Naive thymus-derived CD4-positive, alpha-beta T cell (primary cell): ENCODE measurements around the gene BSND. TPM values are rescaled to one million over a fixed set of nuclear protein-coding genes. Genes with fewer than 3 reads are reported as not detected.
A peak's percentile ranks its signal among the peaks of the same experiment; 100 is the strongest.

Source experiments
- ATAC-seq: fragments of 150-1000 bp; cut with Tn5 transposase; 2 replicates; pipeline ENCODE4 v1.10.0; 2021; ENCODE audit warnings: mild to moderate bottlenecking, moderate library complexity
- CTCF ChIA-PET: fragments of 350-600 bp; sonication (Branson Sonifier 250); formaldehyde crosslinking; loops from one replicate; lab custom pipeline; 2021; ENCODE audit warnings: antibody characterized with exemption; lab: Charles Lee
- POLR2A ChIA-PET: fragments of 350-600 bp; sonication (Branson Sonifier 250); formaldehyde crosslinking; loops from one replicate; lab custom pipeline; 2021; ENCODE audit warnings: antibody characterized with exemption, inconsistent platforms; lab: Charles Lee
- DNase-seq, 9 donors: peaks; one replicate each; pipeline versions ENCODE4 v3.0.0 to v3.0.0-alpha.2; 2020 to 2022; ENCODE audit warnings: mixed read lengths in 1 of 9
- H3K27ac ChIP-seq: one replicate; pipeline ENCODE4 v1.7.0; 2013; ENCODE audit warnings: mild to moderate bottlenecking, low read depth, low read length, moderate library complexity
- H3K27me3 ChIP-seq, 2 donors: one replicate each; pipeline ENCODE4 v1.7.0; 2013; ENCODE audit warnings: low read length in 2 of 2, mild to moderate bottlenecking in 2 of 2, moderate library complexity in 2 of 2; ENCODE audit not compliant: control insufficient read depth in 2 of 2, insufficient read depth in 2 of 2
- H3K36me3 ChIP-seq, 3 experiments: 1 replicate in 2 of 3; 2 replicates in 1 of 3; pipeline ENCODE4 v1.7.0; 2013; ENCODE audit warnings: low read length in 3 of 3, mild to moderate bottlenecking in 3 of 3, moderate library complexity in 1 of 3; ENCODE audit not compliant: insufficient read depth in 3 of 3, control insufficient read depth in 2 of 3
- H3K4me1 ChIP-seq, 2 donors: one replicate each; pipeline ENCODE4 v1.7.0; 2013; ENCODE audit warnings: low read length in 2 of 2, mild to moderate bottlenecking in 2 of 2, moderate library complexity in 1 of 2; ENCODE audit not compliant: control insufficient read depth in 2 of 2, insufficient read depth in 2 of 2
- H3K4me3 ChIP-seq: 2 replicates; pipeline ENCODE4 v1.7.0; 2013; ENCODE audit warnings: mild to moderate bottlenecking, low read length
- H3K9me3 ChIP-seq, 3 experiments: 1 replicate in 2 of 3; 2 replicates in 1 of 3; pipeline ENCODE4 v1.7.0; 2013; ENCODE audit warnings: low read length in 3 of 3; ENCODE audit not compliant: control insufficient read depth in 2 of 3
- H3K27ac Mint-ChIP-seq, 9 donors: one replicate each; pipeline ENCODE4 v1.8.0; 2020 to 2022; ENCODE audit warnings: mixed read lengths in 9 of 9, mild to moderate bottlenecking in 8 of 9, moderate library complexity in 5 of 9, inconsistent platforms in 2 of 9
- H3K27me3 Mint-ChIP-seq, 5 donors: one replicate each; pipeline ENCODE4 v1.8.0; 2021 to 2022; ENCODE audit warnings: mixed read lengths in 5 of 5, mild to moderate bottlenecking in 1 of 5
- H3K36me3 Mint-ChIP-seq, 5 donors: one replicate each; pipeline ENCODE4 v1.8.0; 2020 to 2022; ENCODE audit warnings: mixed read lengths in 5 of 5, mild to moderate bottlenecking in 3 of 5, inconsistent platforms in 1 of 5
- H3K4me1 Mint-ChIP-seq, 7 donors: one replicate each; pipeline ENCODE4 v1.8.0; 2020 to 2022; ENCODE audit warnings: mixed read lengths in 7 of 7, mild to moderate bottlenecking in 3 of 7, inconsistent platforms in 1 of 7
- H3K4me3 Mint-ChIP-seq, 10 donors: one replicate each; pipeline ENCODE4 v1.8.0; 2020 to 2022; ENCODE audit warnings: mild to moderate bottlenecking in 10 of 10, mixed read lengths in 10 of 10, moderate library complexity in 6 of 10, inconsistent platforms in 2 of 10
- H3K9me3 Mint-ChIP-seq, 11 donors: one replicate each; pipeline ENCODE4 v1.8.0; 2020 to 2022; ENCODE audit warnings: mixed read lengths in 11 of 11, mild to moderate bottlenecking in 4 of 11, inconsistent platforms in 1 of 11, moderate library complexity in 1 of 11
- intact Hi-C, 2 donors: fragments of 100-400 bp; cut with micrococcal nuclease; formaldehyde crosslinking; loops; one replicate each; pipeline ENCODE4 v1.15.1; 2023
- polyA plus RNA-seq, 2 donors: library from polyadenylated mRNA; unstranded; fragments of 300-500 nt; fragmentation: Illumina TruSeq; gene quantifications; one replicate each; pipeline ENCODE4 v1.2.3, GENCODE V29; 2021
- total RNA-seq, 6 experiments: library from RNA in 5 of 6; stranded (reverse) in 5 of 6; gene quantifications; 1 replicate in 5 of 6; 2 replicates in 1 of 6; pipeline ENCODE4 v1.2.3 and lab custom pipeline; 2021 to 2026

The BSND gene
- total and polyA plus RNA-seq, 7 experiments from 2014 or later, result 0.05 TPM; not detected in 6

GRCh38 chr1:55037733-55038551, 39.2 kb downstream of the BSND start:
- Mint-ChIP-seq H3K4me3 (no peak overlapping the region), H3K27ac (no peak overlapping the region), H3K9me3 (no peaks in the 10 kb centered on the region), H3K4me1 (peaks cover 0 to 6% (median 0%) of the 10 kb centered on the region in 7 donors), H3K27me3 (peaks cover 62 to 85% (median 71%) of the 10 kb centered on the region in 5 donors), H3K36me3 (no peaks in the 10 kb centered on the region)
- Histone ChIP-seq H3K9me3 (no peaks in the 10 kb centered on the region), H3K27me3 (no peaks in the 10 kb centered on the region), H3K4me1 (no peaks in the 10 kb centered on the region), H3K27ac (no peak overlapping the region), H3K36me3 (no peaks in the 10 kb centered on the region), H3K4me3 (no peak overlapping the region)
- ATAC-seq (no peak), DNase-seq (no peak)
- intact Hi-C loops, result no loop called here
- POLR2A ChIA-PET, result no interaction called here
- CTCF ChIA-PET, result no interaction called here

GRCh38 chr1:55038552-55038838, 39.8 kb downstream of the BSND start:
- Histone ChIP-seq H3K27me3 (no peaks in the 10 kb centered on the region), H3K4me3 (no peak overlapping the region), H3K9me3 (no peaks in the 10 kb centered on the region), H3K4me1 (no peaks in the 10 kb centered on the region), H3K27ac (no peak overlapping the region), H3K36me3 (no peaks in the 10 kb centered on the region)
- H3K4me3 Mint-ChIP-seq, result no peak overlapping the region
- H3K27ac Mint-ChIP-seq, result no peak overlapping the region
- H3K27me3 Mint-ChIP-seq, result peaks cover 57 to 82% (median 66%) of the 10 kb centered on the region in 5 donors
- H3K9me3 Mint-ChIP-seq, result no peaks in the 10 kb centered on the region
- intact Hi-C loops, result no loop called here
- no peak for ATAC-seq
- no peak for DNase-seq
- ChIA-PET CTCF (no interaction called here), POLR2A (no interaction called here)
- H3K36me3 Mint-ChIP-seq, result no peaks in the 10 kb centered on the region
- peaks cover 0 to 6% (median 0%) of the 10 kb centered on the region in 7 donors for H3K4me1 Mint-ChIP-seq

GRCh38 chr1:55038974-55039341, 40.2 kb downstream of the BSND start:
- Histone ChIP-seq H3K4me1 (no peaks in the 10 kb centered on the region), H3K36me3 (no peaks in the 10 kb centered on the region), H3K27me3 (no peaks in the 10 kb centered on the region), H3K9me3 (no peaks in the 10 kb centered on the region), H3K4me3 (no peak overlapping the region), H3K27ac (no peak overlapping the region)
- H3K9me3 Mint-ChIP-seq, result no peaks in the 10 kb centered on the region
- POLR2A ChIA-PET, result no interaction called here
- intact Hi-C loops, result no loop called here
- DNase-seq, result no peak
- peaks cover 0 to 6% (median 0%) of the 10 kb centered on the region in 7 donors for H3K4me1 Mint-ChIP-seq
- peaks cover 52 to 82% (median 63%) of the 10 kb centered on the region in 5 donors for H3K27me3 Mint-ChIP-seq
- ATAC-seq, result no peak
- CTCF ChIA-PET, result no interaction called here
- no peak overlapping the region for H3K4me3 Mint-ChIP-seq
- H3K36me3 Mint-ChIP-seq, result no peaks in the 10 kb centered on the region
- H3K27ac Mint-ChIP-seq, result peak overlapping the region in 1 of 9 donors; percentile 39

- Histone ChIP-seq H3K27me3 (no peaks in the 10 kb centered on the region), H3K4me3 (no peak within 1 kb of the TSS), H3K36me3 (no peaks in the 10 kb centered on the region), H3K27ac (no peak within 1 kb of the TSS), H3K9me3 (no peaks in the 10 kb centered on the region), H3K4me1 (no peaks in the 10 kb centered on the region)
- intact Hi-C loops, result no loop called here
- no peaks in the 10 kb centered on the region for H3K36me3 Mint-ChIP-seq
- ChIA-PET CTCF (no interaction called here), POLR2A (no interaction called here)
- H3K27ac Mint-ChIP-seq, result peak within 1 kb of the TSS in 1 of 9 donors; percentile 39
- H3K9me3 Mint-ChIP-seq, result no peaks in the 10 kb centered on the region
- no peak for ATAC-seq
- no peak within 1 kb of the TSS for H3K4me3 Mint-ChIP-seq
- DNase-seq, result no peak
- peaks cover 50 to 77% (median 58%) of the 10 kb centered on the region in 5 donors for H3K27me3 Mint-ChIP-seq
- H3K4me1 Mint-ChIP-seq, result peaks cover 0 to 6% (median 0%) of the 10 kb centered on the region in 7 donors
These were observed 40.8 kb downstream of the BSND start, which contains the start of gene PCSK9 for GRCh38 chr1:55039342-55040082. TSS of gene PCSK9 (plus strand) at chr1:55039548. CDS start at chr1:55039838, 290 bp downstream.

GRCh38 chr1:55040083-55040932, 41.6 kb downstream of the BSND start:
- Mint-ChIP-seq H3K36me3 (no peaks in the 10 kb centered on the region), H3K4me3 (no peak overlapping the region), H3K27me3 (peaks cover 43 to 72% (median 52%) of the 10 kb centered on the region in 5 donors), H3K4me1 (peaks cover 0 to 6% (median 0%) of the 10 kb centered on the region in 7 donors), H3K27ac (no peak overlapping the region), H3K9me3 (no peaks in the 10 kb centered on the region)
- intact Hi-C loops, result no loop called here
- ChIA-PET CTCF (no interaction called here), POLR2A (no interaction called here)
- Histone ChIP-seq H3K9me3 (no peaks in the 10 kb centered on the region), H3K36me3 (no peaks in the 10 kb centered on the region), H3K27ac (no peak overlapping the region), H3K4me3 (no peak overlapping the region), H3K4me1 (no peaks in the 10 kb centered on the region), H3K27me3 (no peaks in the 10 kb centered on the region)
- ATAC-seq (no peak), DNase-seq (no peak)

- Mint-ChIP-seq H3K4me3 (no peak overlapping the region), H3K9me3 (no peaks in the 10 kb centered on the region), H3K4me1 (peaks cover 0 to 4% (median 0%) of the 10 kb centered on the region in 7 donors), H3K36me3 (no peaks in the 10 kb centered on the region), H3K27me3 (peaks cover 36 to 65% (median 45%) of the 10 kb centered on the region in 5 donors), H3K27ac (no peak overlapping the region)
- ATAC-seq, result no peak
- Histone ChIP-seq H3K27ac (no peak overlapping the region), H3K4me1 (no peaks in the 10 kb centered on the region), H3K9me3 (no peaks in the 10 kb centered on the region), H3K27me3 (no peaks in the 10 kb centered on the region), H3K36me3 (no peaks in the 10 kb centered on the region), H3K4me3 (no peak overlapping the region)
- ChIA-PET CTCF (no interaction called here), POLR2A (no interaction called here)
- DNase-seq, result no peak
- intact Hi-C loops, result no loop called here
These were observed 42.3 kb downstream of the BSND start for GRCh38 chr1:55040933-55041494.
